ENCODE measurements around the gene AXIN1. TPM values are rescaled to one million over a fixed set of nuclear protein-coding genes. Genes with fewer than 3 reads are reported as not detected.

AXIN1 gene
- total and polyA plus RNA-seq, 9 of the 15 experiments (the other 6 are each of a cell fraction or from before 2014, with no cell fraction given), result 0.42 to 58.0 (median 25.9) TPM

GRCh38 chr16:270381-271255 lies 81.9 kb downstream of the AXIN1 start:
- Histone ChIP-seq H3K4me3 (no peak overlapping the region), H4K20me1 (replicated peaks; ENCODE audit: control insufficient read depth, insufficient read depth, low read length) (peaks cover 3% of the 10 kb centered on the region; the same call in 1 of the 2 replicates), H3K9ac (ENCODE audit: insufficient read depth in 1 of 2, low read depth in 2 of 2, low read length in 2 of 2) (peak overlapping the region in 1 of 2 experiments; percentile 71; a peak in 1 of 4 replicates), H3K79me2 (ENCODE audit: control insufficient read depth, insufficient read depth, low read length) (no peaks in the 10 kb centered on the region), H3K9me1 (ENCODE audit: control insufficient read depth, insufficient read depth, low read length) (no peaks in the 10 kb centered on the region), H3K9me3 (replicated peaks; ENCODE audit: control insufficient read depth, insufficient read depth, low read depth, low read length) (no peaks in the 10 kb centered on the region), H3K27ac (ENCODE audit: extremely low read depth, low read depth, low read length) (no peak overlapping the region), H3K4me2 (ENCODE audit: insufficient read depth, low read length) (no peak overlapping the region), H3K4me1 (replicated peaks in 1 of 2; ENCODE audit: control insufficient read depth in 2 of 2, insufficient read depth in 2 of 2, low read length in 2 of 2) (peaks cover 0 to 78% of the 10 kb centered on the region in 2 experiments; a peak in 2 of 5 replicates), H3K36me3 (ENCODE audit: control insufficient read depth, insufficient read depth, low read length) (no peaks in the 10 kb centered on the region), H2AFZ (ENCODE audit: low read depth, low read length) (no peak overlapping the region), H3K27me3 (ENCODE audit: control insufficient read depth in 2 of 2, insufficient read depth in 2 of 2, low read length in 2 of 2) (no peaks in the 10 kb centered on the region; a peak in 1 of 5 replicates)
- in situ Hi-C loops (cut with MboI), result no loop called here
- CTCF ChIA-PET (ENCODE audit: low intra/inter-chr PET ratio), result no interaction called here
- 44% methylated on average over 25 of the region's 34 CpGs for WGBS (ENCODE audit: insufficient coverage, low coverage, missing lambda C conversion rate)
- no peak for TF ChIP-seq CTCFL (IDR thresholded peaks at IDR 0.05; ENCODE audit: borderline replicate concordance, insufficient read depth, low read depth, low read length, poor library complexity, severe bottlenecking)
- DNase-seq (ENCODE audit: extremely low read depth in 1 of 4, low spot score in 3 of 4) (no peak), FAIRE-seq (no peak), ATAC-seq (no peak)
- no TSS peak for BruUV-seq (replicated peaks)
- POLR2A ChIA-PET, result interaction anchor here (0.6 to 1.5 kb wide), 6 partner anchors 8 to 43 kb away, joined by 3 to 4 read pairs (median 3); no protein-coding TSS in a partner anchor
- intact Hi-C loops (cut with micrococcal nuclease), result no loop called here

All from K562 (cell line).